NCI-H2196 treated with DMSO at 0.1 percent for 48 hours (cell line): ENCODE data around the gene PCDHGC5.

Experiments used
- DNase-seq: peaks from one replicate; lab custom pipeline; 2025; ENCODE audit not compliant: unreplicated experiment; lab: John Stamatoyannopoulos, UW

Gene PCDHGC5

DNA sequence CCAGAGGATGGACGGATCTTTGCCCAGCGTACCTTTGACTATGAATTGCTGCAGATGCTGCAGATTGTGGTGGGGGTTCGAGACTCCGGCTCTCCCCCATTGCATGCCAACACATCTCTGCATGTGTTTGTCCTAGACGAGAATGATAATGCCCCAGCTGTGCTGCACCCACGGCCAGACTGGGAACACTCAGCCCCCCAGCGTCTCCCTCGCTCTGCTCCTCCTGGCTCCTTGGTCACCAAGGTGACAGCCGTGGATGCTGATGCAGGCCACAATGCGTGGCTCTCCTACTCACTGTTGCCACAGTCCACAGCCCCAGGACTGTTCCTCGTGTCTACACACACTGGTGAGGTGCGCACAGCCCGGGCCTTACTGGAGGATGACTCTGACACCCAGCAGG is 1.9 kb downstream of the PCDHGC5 start:
- DNase-seq: no peak

DNA sequence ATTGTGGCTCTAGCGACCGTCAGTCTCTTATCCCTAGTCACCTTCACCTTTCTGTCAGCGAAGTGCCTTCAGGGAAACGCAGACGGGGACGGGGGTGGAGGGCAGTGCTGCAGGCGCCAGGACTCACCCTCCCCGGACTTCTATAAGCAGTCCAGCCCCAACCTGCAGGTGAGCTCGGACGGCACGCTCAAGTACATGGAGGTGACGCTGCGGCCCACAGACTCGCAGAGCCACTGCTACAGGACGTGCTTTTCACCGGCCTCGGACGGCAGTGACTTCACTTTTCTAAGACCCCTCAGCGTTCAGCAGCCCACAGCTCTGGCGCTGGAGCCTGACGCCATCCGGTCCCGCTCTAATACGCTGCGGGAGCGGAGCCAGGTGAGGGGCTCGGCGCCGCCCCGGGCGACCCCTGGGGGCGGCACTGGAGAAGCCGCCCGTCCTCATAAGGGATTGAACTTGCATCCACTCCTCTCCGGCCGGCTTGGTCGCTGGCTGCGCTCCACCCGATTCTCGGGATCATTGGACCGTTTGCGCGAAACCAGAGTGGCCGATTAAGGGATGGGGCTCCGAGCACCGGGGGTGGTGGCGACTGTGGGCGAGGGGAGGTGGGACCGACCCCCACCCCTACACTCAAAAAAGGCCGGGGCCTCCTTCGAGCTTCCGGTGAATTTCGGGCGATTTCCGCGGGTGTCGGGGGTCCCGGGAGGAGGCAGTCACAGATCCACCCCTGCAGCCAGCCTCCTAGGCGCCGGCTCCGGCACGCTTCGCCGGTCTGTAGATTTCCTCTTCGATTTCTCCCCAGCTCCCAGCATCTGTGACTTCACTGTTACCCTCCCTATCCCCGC is 2.7 kb downstream of the PCDHGC5 start:
- DNase-seq: no peak

DNA sequence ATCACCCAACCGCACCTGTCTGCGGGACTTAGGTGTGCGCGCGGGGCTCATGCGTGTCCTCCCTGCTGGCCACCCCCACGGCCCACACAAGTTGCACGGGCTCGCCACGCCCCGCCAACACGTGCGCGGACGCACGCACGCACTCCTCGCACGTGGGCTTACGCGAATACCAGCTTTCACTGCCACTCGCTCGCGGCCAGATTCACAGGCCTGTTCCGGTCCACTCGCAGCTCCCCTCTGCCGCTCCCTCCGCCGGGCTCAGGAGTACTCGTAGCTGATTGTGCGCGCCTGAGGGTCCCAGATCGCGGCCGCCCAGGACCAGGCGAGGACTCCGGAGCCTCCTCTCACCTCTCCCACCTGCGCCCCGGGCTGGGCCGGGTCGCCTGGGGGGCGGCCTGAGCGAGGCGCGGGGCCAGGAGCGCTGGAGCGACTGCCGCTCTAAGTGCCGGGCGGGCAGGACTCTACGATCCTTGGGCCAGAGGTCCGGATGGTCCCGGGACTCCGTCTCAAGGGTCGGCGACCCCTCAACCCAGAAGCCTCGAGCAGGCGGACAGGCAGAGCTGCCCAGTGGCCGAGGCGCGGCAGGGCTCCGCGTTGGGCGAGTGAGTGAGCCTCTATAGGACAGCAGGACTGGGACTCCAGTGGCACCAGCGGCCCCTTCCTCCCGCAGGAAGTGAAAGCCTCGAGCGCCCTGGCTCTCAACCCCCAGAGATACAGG is 3.4 kb downstream of the PCDHGC5 start:
- DNase-seq: no peak

DNA sequence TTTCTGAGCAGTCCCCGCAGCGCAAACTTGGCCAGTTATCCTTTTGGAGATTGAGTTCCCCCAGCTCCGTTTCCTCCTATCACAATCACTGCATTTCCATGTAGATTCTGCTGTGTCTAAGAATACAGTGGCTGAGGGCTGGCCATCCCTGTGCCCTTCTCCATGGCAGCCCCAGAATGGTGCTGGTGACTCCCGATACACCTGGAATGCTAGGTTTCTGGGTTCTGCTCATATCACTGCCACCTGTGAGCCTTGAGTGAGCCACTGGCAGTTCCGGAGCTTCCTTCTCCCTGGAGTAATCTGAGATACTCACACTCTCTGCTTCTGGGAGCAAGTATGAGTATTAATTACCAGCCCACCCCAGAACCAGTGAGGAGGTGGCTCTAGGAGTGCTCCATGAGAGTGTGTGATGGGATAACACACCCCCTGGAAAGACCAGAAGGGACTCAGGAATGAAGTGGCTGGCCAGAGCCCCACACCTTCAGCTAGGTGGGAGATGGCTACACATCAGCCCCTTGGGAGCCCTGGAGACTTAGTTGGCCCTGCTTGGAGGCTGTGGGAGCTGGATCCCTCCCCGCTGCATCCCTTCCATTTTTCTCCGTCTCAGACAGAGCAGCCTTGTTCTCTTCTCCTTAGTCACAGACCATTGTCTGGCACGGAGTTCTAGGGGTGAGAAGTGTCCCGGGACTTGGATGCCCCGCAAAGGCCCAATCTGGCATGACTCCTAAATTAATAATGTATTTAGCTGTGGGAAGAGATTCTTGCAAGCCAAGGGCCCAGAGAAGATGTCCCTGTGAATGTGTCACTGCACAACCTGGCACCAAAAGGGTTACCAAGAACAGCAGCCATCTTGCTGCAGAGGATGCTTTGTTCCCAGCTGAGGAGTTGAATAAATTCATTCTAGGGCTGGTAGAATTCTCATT is 4.9 kb downstream of the PCDHGC5 start:
- DNase-seq: no peak

DNA sequence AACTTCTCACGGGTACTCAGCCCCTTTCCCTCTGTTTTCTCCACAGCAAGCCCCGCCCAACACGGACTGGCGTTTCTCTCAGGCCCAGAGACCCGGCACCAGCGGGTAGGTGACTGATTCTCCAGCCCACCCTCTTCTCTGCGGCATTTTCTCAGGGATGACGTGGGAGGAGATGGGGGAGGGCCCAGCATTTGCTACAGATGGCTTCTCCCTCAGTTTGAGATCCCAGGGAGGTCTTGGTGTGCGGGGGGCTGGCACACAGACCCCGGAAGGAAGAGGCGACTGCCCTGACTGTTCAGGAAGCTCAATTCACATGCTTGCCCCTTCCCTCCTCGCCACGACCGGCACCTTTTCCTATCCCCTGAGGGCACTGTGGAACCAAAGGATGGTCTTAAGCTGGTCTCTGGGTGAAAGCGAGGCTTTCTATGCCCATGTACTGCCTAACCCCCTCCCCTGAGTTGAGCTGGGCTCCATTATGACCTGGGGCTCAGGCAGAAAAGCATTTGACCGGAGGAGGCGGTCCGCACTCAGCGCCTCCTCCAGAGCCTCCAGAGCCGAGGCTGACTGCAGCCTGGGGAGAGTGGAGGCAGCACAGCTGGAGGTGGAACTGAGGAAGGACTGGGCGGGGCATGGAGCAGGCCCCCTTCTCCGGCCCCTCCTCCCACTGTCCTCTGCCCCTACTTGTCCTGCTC is 6.0 kb downstream of the PCDHGC5 start:
- no peak for DNase-seq

DNA sequence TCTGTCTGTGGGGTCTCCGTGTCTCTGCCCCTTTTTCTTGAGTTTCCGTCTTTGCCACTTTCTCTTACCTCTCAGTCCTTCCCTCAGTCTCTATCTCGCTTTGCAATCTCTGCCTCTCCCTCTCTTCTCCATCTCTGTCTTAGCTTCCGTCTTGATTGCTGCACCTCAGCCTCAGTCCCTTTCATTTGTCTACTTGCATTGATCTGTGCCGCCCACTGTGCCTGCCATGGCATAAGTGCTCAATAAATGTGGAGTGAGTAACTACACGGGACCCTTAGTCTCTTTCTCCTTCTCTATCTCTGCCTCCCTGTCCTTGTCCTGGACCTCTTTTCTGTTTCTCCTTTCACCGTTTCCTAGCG is 6.6 kb downstream of the PCDHGC5 start:
- DNase-seq: no peak

DNA sequence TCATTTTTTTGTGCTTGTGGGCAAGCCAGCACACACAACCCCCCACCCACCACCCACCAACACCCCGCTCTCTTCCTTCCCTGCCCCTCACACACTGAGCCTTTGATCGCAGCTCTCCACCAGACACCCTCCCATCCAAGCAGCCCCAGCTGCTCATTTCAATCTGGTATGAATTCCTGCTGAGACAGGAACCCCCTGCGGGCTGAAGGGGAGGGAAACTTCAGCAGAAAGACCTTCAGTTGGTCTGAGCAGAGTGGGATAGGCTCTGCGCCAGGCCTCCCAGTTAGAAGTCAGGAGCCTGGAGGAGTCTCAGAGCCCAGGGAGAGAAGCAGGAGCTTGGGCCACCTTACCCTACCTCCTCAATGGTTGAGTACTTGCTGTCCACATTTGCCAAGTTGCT is 7.2 kb downstream of the PCDHGC5 start:
- no peak for DNase-seq

DNA sequence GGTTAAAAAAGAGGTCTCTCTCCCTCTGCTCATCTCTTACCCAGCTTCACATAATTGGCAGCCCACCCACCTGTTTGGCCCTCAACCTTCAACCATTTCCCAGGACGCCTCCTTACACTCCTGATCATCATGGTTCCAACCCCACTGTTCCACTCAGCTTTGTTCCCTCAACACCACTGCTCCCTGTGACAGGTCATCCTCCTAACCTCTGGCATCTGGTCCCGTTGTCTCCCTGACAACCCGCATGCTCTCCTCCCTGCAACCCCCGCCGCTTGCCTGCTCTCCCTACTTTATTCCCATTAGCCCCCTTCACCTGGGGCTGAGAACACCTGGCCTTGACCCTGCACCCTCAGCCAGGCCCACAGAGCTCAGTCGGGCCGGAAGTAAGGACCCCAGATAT is 12.9 kb downstream of the PCDHGC5 start:
- no peak for DNase-seq

DNA sequence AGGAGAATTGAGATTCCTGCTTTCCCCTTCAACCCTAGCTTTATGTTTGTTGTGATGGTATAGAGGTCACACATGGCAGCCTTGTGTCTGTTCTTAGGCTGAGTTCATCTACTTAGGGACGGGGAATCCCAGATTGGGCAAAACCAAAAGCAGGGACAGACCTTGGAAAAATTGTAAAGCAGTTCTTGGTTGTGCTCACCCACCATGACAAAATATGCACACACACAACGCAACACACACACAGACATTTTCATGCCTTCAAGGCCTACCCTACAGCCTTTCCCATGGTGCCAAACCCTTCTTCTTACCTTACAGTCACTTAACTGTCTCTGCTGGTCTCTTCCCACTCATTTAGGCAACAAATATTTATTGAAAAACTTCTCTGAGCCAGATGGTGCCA is 14.8 kb downstream of the PCDHGC5 start:
- no peak for DNase-seq

DNA sequence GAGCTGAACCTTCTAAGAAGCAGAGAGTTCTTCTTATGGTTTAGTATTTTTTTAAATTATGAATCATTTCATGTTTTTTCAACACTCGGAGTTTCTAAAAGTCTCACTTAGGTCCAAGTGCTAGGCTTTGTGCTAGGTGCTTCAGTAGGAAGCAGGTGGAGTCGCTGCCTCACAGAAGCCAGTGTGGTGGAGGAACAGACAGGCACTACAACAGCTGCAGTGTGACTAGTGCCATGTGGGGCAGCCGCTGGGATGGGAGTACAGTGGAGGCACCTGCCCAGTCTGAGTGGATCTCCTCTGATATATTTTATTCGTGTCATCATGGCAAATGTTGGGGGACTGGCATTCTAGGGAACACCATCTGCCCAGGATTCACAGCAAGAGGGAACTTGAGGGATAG is 15.3 kb downstream of the PCDHGC5 start:
- no peak for DNase-seq

DNA sequence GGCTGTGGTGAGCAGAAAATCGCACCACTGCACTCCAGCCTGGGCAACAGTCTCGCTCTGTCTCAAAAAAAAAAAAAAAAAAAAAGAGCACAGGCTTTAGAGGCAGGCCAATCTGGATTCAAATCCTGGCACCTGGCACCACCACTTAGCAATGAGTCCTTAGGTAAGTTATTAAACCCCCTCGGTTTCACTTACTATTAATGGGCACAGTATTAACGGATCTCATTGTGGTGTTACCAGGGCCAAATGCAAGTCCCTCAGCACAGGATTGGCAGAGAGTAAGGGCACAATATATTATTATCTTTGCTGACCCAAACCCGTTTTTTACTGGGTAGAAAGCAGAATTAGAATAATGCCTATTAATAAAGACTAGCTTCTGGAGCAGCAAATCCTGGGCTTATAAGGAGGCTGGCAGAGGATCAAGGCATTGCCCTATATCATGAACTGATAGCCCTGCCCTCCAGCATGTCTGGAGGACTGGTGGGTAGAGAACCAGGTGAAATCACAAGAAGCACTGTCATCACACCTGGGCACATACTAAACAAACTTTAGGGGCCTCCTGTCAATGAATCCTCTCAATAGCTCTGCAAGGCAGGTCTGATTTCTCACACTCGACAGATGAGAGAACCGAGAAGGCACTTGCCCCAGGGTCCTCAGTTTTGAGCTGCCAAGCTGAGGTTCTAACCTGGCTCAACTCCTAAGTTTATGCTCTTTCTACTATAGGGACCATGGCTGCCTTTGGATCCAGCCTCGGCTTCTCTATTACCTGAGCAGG is 17.7 kb downstream of the PCDHGC5 start:
- no peak for DNase-seq

DNA sequence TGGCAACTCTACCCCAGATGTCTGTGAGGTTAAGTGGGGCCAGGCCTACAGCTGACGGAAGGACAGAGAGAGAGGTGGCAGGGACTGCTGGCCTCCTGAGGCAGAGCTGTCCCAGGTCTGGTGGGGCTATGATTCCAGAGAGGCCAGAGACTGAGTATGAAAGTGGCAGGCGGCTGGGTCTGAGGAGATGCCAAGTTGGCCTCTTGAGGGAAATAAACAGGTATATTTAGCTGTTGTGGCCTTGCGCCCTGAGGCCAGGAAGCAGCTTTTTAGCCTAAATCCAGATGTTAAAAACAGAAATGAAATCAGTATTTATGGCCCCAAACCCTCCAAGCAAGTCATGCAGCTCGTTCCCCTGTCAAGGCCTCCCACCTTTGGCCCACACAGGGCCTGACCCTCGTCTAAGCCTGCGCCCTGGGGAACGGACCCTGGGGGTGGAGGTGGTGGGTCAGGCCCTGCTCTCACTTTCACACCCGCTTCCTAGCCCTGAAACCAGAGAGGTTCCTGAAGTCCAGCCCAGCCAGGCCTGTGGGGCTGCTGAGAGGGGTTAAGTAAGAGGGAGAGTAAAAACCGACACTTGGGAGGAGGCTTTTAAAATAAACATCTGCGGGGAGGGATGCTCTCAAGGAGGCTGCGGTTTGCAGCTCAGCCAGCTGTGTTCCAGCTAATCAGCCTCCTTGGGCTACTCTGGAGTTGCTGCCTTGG is 18.7 kb downstream of the PCDHGC5 start:
- DNase-seq: no peak

DNA sequence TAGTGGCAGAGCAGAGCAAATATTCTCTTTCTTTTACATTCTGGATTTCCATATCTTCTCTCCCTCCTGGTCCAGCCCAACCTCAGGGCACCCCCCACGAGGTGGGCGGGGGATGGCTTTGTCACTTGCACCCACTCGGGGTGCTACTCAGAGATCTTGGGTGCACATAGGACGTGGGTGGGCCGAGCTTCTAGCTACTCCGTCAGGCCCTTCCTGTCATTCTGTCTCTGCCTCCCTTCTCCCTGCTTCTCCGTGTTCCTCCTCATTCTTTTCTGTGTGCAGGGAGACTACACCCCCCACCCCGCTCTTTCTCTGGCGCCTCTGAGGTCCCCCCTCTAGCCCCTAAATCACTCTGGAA is 19.5 kb downstream of the PCDHGC5 start:
- DNase-seq: no peak

DNA sequence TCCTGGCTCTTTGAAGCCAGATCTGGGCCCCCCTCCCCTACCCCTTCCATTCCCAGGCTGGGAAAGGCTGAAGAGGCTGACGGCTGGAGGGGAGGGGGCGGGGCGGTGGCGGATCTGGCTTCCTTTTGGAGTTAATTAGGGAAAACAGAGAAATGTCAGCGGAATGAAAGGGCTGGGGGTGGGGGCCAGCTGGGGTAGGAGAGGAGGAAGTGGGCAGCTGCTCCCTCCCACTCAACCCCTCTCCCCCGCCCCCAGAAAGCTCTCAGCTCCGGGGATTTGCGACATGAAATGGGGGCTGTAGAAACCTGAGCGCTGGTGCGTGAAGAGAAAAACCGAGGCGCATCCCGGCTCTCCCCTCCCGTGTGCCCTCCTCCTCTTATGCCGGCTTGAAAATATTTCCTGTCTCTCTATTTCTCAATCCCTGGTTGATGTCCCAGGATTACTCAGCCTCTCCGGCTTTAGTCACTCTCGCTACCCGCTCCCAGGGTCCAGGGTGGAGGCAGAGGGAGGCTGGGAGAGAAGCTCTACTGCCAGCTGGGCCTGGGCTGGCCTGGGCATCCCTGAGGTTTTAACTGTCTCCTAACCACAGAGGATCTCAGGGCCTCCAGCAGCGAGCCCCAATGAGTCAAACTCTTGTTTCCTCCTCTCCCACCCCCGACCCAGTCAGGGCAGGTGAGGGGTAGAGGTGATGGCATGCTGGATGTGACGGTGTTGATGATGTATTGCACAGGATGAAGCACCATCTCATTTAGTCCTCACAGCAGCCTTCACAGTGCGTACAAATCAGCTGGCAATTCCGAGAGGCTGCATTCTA is 20.1 kb downstream of the PCDHGC5 start:
- DNase-seq: no peak

DNA sequence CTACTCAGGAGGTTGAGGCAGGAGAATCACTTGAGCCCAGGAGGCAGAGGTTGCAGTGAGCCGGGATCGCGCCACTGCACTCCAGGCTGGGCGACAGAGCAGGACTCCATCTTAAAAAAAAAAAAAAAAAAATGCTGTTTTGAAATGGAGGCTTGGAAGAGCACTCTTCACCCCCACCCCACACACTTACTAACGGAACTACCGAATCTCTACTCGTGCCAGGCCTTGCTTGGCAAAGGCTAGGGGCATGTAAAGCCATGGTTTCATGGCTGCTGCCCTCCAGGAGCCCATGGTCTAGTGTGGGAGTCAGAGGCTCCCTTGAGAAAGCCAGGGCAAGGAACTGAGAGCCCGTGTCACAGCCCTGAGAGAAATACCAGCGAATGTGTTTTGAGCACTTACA is 21.3 kb downstream of the PCDHGC5 start:
- no peak for DNase-seq

DNA sequence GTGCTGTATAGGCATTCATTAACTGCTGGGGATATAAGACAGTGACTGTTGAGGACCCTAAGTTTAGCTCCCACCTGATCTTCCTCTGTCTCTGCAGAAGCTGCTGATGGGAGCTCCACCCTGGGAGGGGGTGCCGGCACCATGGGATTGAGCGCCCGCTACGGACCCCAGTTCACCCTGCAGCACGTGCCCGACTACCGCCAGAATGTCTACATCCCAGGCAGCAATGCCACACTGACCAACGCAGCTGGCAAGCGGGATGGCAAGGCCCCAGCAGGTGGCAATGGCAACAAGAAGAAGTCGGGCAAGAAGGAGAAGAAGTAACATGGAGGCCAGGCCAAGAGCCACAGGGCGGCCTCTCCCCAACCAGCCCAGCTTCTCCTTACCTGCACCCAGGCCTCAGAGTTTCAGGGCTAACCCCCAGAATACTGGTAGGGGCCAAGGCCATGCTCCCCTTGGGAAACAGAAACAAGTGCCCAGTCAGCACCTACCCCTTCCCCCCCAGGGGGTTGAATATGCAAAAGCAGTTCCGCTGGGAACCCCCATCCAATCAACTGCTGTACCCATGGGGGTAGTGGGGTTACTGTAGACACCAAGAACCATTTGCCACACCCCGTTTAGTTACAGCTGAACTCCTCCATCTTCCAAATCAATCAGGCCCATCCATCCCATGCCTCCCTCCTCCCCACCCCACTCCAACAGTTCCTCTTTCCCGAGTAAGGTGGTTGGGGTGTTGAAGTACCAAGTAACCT is 22.1 kb downstream of the PCDHGC5 start:
- no peak for DNase-seq

DNA sequence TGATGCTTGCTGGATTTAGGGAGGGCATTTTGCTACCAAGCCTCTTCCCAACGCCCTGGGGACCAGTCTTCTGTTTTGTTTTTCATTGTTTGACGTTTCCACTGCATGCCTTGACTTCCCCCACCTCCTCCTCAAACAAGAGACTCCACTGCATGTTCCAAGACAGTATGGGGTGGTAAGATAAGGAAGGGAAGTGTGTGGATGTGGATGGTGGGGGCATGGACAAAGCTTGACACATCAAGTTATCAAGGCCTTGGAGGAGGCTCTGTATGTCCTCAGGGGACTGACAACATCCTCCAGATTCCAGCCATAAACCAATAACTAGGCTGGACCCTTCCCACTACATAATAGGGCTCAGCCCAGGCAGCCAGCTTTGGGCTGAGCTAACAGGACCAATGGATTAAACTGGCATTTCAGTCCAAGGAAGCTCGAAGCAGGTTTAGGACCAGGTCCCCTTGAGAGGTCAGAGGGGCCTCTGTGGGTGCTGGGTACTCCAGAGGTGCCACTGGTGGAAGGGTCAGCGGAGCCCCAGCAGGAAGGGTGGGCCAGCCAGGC is 23.0 kb downstream of the PCDHGC5 start:
- DNase-seq: no peak

DNA sequence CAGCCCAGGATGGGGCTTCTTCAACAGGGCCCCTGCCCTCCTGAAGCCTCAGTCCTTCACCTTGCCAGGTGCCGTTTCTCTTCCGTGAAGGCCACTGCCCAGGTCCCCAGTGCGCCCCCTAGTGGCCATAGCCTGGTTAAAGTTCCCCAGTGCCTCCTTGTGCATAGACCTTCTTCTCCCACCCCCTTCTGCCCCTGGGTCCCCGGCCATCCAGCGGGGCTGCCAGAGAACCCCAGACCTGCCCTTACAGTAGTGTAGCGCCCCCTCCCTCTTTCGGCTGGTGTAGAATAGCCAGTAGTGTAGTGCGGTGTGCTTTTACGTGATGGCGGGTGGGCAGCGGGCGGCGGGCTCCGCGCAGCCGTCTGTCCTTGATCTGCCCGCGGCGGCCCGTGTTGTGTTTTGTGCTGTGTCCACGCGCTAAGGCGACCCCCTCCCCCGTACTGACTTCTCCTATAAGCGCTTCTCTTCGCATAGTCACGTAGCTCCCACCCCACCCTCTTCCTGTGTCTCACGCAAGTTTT is 23.6 kb downstream of the PCDHGC5 start:
- no peak for DNase-seq
